Measurements from ENCODE around the gene ABCA13.

ABCA13 gene

GRCh38 chr7:48505466-48505865, 334.2 kb downstream of the ABCA13 start:
- no peak for DNase-seq

- no peak for DNase-seq
Observed at GRCh38 chr7:48506569-48506968, 335.3 kb downstream of the ABCA13 start.

- peak in 17 of 58 donors; percentile 2 to 63 (median 10) for DNase-seq
Observed at GRCh38 chr7:48511080-48511479, 339.8 kb downstream of the ABCA13 start.

GRCh38 chr7:48512892-48513291, 341.6 kb downstream of the ABCA13 start:
- no peak for DNase-seq

- DNase-seq: no peak
Observed at GRCh38 chr7:48515171-48515570, 343.9 kb downstream of the ABCA13 start.

- DNase-seq: no peak
Observed at GRCh38 chr7:48518092-48518491, 346.8 kb downstream of the ABCA13 start.

- DNase-seq: no peak
Observed at GRCh38 chr7:48522692-48523091, 351.4 kb downstream of the ABCA13 start.

GRCh38 chr7:48525736-48526732, 354.8 kb downstream of the ABCA13 start:
- no peak for DNase-seq

GRCh38 chr7:48528646-48529045, 357.4 kb downstream of the ABCA13 start:
- no peak for DNase-seq

- DNase-seq: no peak
Observed at GRCh38 chr7:48537561-48537960, 366.3 kb downstream of the ABCA13 start.

GRCh38 chr7:48540746-48541145, 369.5 kb downstream of the ABCA13 start:
- DNase-seq: no peak

GRCh38 chr7:48548667-48549066, 377.4 kb downstream of the ABCA13 start:
- DNase-seq: no peak

- DNase-seq: no peak
Observed at GRCh38 chr7:48551652-48552051, 380.4 kb downstream of the ABCA13 start.

- no peak for DNase-seq
Observed at GRCh38 chr7:48563334-48563733, 392.1 kb downstream of the ABCA13 start.

GRCh38 chr7:48575516-48575915, 404.3 kb downstream of the ABCA13 start:
- DNase-seq: no peak

GRCh38 chr7:48587475-48587874, 416.2 kb downstream of the ABCA13 start:
- DNase-seq: no peak

- no peak for DNase-seq
Observed at GRCh38 chr7:48594349-48594748, 423.1 kb downstream of the ABCA13 start.

- no peak for DNase-seq
Observed at GRCh38 chr7:48595756-48596155, 424.5 kb downstream of the ABCA13 start.

- DNase-seq: no peak
Observed at GRCh38 chr7:48610705-48611104, 439.4 kb downstream of the ABCA13 start.

GRCh38 chr7:48611993-48612392, 440.7 kb downstream of the ABCA13 start:
- no peak for DNase-seq

- DNase-seq: no peak
Observed at GRCh38 chr7:48617508-48617907, 446.2 kb downstream of the ABCA13 start.

- DNase-seq: no peak
Observed at GRCh38 chr7:48617993-48618392, 446.7 kb downstream of the ABCA13 start.

- no peak for DNase-seq
Observed at GRCh38 chr7:48621076-48621475, 449.8 kb downstream of the ABCA13 start.
